Upper lobe of left lung (tissue), 6 donors: ENCODE results near the gene DTX1. TPM values are rescaled to one million over a fixed set of nuclear protein-coding genes. Genes with fewer than 3 reads are reported as not detected.
A peak's percentile ranks its signal among the peaks of the same experiment; 100 is the strongest.

Experiments used
- ATAC-seq, 2 donors: fragments of 200-7000 bp; cut with Tn5 transposase; one replicate each; pipeline ENCODE4 v1.9.1; 2022; ENCODE audit warnings: mild to moderate bottlenecking in 2 of 2, moderate library complexity in 2 of 2; ENCODE audit not compliant: low FRiP score in 2 of 2
- DNase-seq, 2 donors: peaks; one replicate each; pipeline ENCODE4 v3.0.0-alpha.2; 2019 to 2020
- H3K27ac ChIP-seq, 4 donors: fragments of 200-600 bp; sonication (generic); one replicate each; pipeline ENCODE4 v1.5.1; 2016 to 2019
- H3K27me3 ChIP-seq, 4 donors: fragments of 200-600 bp; sonication (generic); one replicate each; pipeline ENCODE4 v1.5.1; 2017 to 2019
- H3K36me3 ChIP-seq, 4 donors: fragments of 200-600 bp; sonication (generic); one replicate each; pipeline ENCODE4 v1.5.1; 2016 to 2019
- H3K4me1 ChIP-seq, 4 donors: fragments of 200-600 bp; sonication (generic); one replicate each; pipeline ENCODE4 v1.5.1; 2018 to 2019
- H3K4me3 ChIP-seq, 4 donors: fragments of 200-600 bp; sonication (generic); one replicate each; pipeline ENCODE4 v1.5.1; 2017 to 2019; ENCODE audit warnings: mild to moderate bottlenecking in 2 of 4, moderate library complexity in 1 of 4
- H3K9me3 ChIP-seq, 4 donors: fragments of 200-600 bp; sonication (generic); one replicate each; pipeline ENCODE4 v1.5.1; 2018 to 2019
- EP300 ChIP-seq, 4 donors: sonication (generic); formaldehyde crosslinking; IDR thresholded peaks; one replicate each; pipeline ENCODE4 v1.5.1; 2017; ENCODE audit warnings: antibody characterized with exemption in 4 of 4, control low read depth in 2 of 4
- POLR2A ChIP-seq, 4 donors: fragments of 450-650 bp; IDR thresholded peaks; one replicate each; pipeline ENCODE4 v1.5.1; 2016 to 2017; ENCODE audit warnings: antibody characterized with exemption in 4 of 4, mild to moderate bottlenecking in 2 of 4
- POLR2AphosphoS5 ChIP-seq, 2 donors: sonication (generic); formaldehyde crosslinking; IDR thresholded peaks; one replicate each; pipeline ENCODE4 v1.5.1; 2017; ENCODE audit warnings: antibody characterized with exemption in 2 of 2
- WGBS, 2 donors: methylation state at CpG; one replicate each; pipeline ENCODE4 v1.1.5; 2017 to 2018; 5-methylcytosine and 5-hydroxymethylcytosine counted together
- total RNA-seq, 6 donors: library from RNA; depleted of rRNA in 4 of 6; stranded (reverse); fragments of >200 nt in 4 of 6; gene quantifications; one replicate each; pipeline versions ENCODE4 v1.1.0 to v1.2.1, GENCODE V29; 2016 to 2021
- TF ChIP-seq, protein P1 (sequence below), 6 experiments: fragments of 450-650 bp in 4 of 6; fragments of 200-600 bp in 2 of 6; sonication (generic) in 2 of 6; IDR thresholded peaks; one replicate each; pipeline ENCODE4 v1.5.1; 2016 to 2019; ENCODE audit warnings: antibody characterized with exemption in 6 of 6
- donor health status: DM: no; HTN: no; CAD: no; lungs with moderate emphysema.
- donor health status: DM: no; HTN: yes; CAD: no; lungs with severe emphysema.

Gene DTX1
- total RNA-seq, 6 donors from 2014 or later = under 0.01 to 7.0 (median 3.6) TPM

DNA sequence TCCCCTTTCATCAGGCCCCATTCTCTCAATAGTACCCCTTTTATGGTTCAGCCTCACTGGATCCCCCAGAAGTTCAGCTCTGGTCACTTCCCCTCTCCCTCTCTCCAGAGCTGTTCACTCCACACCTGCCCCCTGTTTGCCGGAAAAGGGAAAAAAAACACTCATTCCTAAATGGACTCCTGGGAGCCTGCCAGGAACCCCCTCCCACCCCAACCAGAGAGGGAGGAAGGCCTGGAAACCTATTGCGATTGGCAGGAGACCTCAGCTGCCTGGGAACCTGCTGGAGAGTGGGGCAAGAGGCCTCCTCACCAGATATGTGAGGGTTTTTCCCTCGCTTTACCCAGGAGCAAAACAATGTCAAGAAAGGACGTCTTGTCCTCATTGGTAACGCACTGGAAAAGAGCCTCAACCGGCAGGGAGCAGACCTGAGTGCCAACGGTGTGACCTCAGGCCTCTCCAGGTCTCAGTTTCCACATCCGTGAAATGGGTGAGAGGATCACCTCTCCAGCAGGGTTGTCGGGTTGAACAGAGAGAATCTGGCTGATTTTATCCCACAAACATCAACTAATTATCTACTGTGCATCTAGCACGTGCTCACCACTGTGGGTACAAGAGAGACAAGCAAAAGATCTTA lies 4.6 kb downstream of the DTX1 start:
- H3K4me3 ChIP-seq = no peak overlapping the region
- DNase-seq (no peak), ATAC-seq (no peak)
- peaks cover 0 to 25% (median 11%) of the 10 kb centered on the region in 4 donors for H3K27me3 ChIP-seq
- peaks cover 8 to 16% (median 13%) of the 10 kb centered on the region in 4 donors for H3K4me1 ChIP-seq
- no peak overlapping the region for H3K27ac ChIP-seq
- TF ChIP-seq POLR2AphosphoS5 (IDR thresholded peaks at IDR 0.05) (no peak), EP300 (IDR thresholded peaks at IDR 0.05) (no peak), POLR2A (IDR thresholded peaks at IDR 0.05) (no peak)
- TF ChIP-seq, protein P1, sequence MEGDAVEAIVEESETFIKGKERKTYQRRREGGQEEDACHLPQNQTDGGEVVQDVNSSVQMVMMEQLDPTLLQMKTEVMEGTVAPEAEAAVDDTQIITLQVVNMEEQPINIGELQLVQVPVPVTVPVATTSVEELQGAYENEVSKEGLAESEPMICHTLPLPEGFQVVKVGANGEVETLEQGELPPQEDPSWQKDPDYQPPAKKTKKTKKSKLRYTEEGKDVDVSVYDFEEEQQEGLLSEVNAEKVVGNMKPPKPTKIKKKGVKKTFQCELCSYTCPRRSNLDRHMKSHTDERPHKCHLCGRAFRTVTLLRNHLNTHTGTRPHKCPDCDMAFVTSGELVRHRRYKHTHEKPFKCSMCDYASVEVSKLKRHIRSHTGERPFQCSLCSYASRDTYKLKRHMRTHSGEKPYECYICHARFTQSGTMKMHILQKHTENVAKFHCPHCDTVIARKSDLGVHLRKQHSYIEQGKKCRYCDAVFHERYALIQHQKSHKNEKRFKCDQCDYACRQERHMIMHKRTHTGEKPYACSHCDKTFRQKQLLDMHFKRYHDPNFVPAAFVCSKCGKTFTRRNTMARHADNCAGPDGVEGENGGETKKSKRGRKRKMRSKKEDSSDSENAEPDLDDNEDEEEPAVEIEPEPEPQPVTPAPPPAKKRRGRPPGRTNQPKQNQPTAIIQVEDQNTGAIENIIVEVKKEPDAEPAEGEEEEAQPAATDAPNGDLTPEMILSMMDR (IDR thresholded peaks at IDR 0.05) = no peak
- no peaks in the 10 kb centered on the region for H3K9me3 ChIP-seq
- no peaks in the 10 kb centered on the region for H3K36me3 ChIP-seq
- 62 to 67% methylated on average over 10 of the region's 10 CpGs for WGBS, 2 donors

DNA sequence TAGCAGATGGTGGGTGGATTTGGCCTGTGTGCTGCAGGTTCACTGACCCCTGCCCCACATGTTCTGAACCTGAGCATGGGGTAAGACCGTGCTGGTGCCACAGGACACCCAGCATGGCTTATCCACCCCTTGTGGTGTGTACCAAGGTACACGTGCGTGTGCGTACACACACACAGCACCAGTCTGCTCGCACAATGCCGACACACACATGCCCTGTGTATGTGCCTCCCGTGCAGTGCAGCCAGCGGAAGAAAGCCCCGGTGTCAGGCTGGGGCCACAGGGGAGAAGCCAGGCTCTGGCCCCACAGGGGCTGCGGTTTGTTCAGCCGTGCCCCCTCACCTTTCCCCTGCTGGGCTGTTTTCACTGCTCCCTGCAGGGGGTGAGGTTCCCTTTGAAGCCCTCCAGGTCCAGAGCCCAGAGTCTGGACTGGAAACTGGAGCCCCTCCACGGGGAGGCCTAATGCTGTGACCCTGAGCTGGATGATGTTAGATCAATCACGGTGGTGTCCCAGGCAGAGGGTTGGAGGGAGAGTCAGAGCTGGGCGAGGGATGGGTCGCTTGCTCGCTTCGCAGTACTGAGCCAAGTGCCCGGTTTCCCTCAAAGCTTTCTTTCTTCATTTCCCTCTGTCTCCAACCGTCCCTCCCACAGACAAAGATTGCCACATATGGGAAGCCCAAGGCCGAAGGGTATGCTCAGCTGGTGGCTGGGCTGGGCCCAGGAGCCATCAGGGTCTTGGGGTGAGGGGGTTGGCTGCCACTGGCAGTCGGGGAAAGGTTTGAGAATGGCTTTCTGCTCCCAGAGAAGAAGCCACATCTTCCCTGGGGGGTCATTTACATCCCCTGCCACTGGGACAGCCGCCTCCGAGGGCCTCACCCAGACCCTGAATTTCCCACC lies 6.2 kb downstream of the DTX1 start:
- ATAC-seq = peak in 1 of 2 donors; percentile 3
- TF ChIP-seq POLR2AphosphoS5 (IDR thresholded peaks at IDR 0.05) = no peak
- no peak for TF ChIP-seq EP300 (IDR thresholded peaks at IDR 0.05)
- TF ChIP-seq, protein P1 (IDR thresholded peaks at IDR 0.05) = no peak
- no peak for TF ChIP-seq POLR2A (IDR thresholded peaks at IDR 0.05)
- H3K4me1 ChIP-seq = peaks cover 0 to under 1% (median 0%) of the 10 kb centered on the region in 4 donors
- DNase-seq = peak in 1 of 2 donors; percentile 49
- peaks cover 0 to 10% (median 1%) of the 10 kb centered on the region in 4 donors for H3K27me3 ChIP-seq
- H3K27ac ChIP-seq = no peak overlapping the region
- no peaks in the 10 kb centered on the region for H3K9me3 ChIP-seq
- 58 to 66% methylated on average over 18 to 20 of the region's 23 CpGs for WGBS, 2 donors
- no peak overlapping the region for H3K4me3 ChIP-seq
- H3K36me3 ChIP-seq = no peaks in the 10 kb centered on the region

DNA sequence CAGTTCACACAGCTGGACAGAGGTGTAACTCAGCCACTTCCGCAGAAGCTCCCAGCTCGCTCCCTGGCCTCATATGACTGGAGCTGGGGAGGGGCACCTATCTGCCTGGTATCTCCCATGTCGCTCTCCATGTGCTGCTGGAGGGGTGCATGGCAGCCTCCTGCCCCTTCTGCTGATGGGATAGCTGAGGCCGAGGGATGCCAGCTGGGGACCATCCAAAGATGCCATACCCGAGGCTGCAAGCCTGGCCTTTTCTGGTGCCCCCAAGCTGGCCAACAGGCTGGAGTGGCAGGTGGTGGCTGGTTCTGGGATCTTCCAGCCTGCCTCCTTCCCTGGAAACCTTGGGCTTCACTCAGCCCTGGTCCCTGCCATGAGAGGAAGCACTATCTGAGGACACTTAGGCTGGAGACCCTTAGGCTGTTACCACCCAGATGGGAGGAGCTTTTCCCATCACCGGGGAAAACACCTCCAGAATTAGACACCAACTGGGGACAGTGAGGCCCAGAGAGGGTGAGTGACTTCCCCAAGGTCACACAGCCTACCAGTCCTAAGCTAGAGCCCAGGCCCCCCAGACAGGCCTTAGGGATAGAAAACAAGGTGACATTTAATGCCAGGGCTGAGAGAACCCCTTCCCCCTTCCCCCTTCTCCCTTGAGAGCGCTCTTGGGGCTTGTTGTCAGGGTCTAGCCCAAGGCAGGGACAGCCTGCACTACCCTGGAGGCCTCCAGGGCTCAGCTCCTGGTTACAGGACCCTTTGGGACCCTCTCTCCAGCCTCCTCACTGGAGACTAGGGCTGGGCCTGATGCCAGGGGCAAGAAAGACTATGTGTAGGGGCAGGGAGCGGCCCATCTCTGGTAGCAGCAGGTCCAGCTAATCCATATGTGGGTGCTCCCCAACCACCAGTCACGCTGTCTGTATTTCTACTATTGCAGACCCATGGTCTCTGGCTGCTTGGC lies 7.1 kb downstream of the DTX1 start:
- Histone ChIP-seq H3K4me1 (no peaks in the 10 kb centered on the region), H3K27me3 (peaks cover 0 to 4% (median 1%) of the 10 kb centered on the region in 4 donors), H3K27ac (no peak overlapping the region), H3K36me3 (no peaks in the 10 kb centered on the region), H3K9me3 (no peaks in the 10 kb centered on the region), H3K4me3 (no peak overlapping the region)
- TF ChIP-seq EP300 (IDR thresholded peaks at IDR 0.05) (no peak), POLR2A (IDR thresholded peaks at IDR 0.05) (no peak), POLR2AphosphoS5 (IDR thresholded peaks at IDR 0.05) (no peak)
- TF ChIP-seq, protein P1 (IDR thresholded peaks at IDR 0.05) = no peak
- 82 to 83% methylated on average over 7 to 9 of the region's 9 CpGs for WGBS, 2 donors
- DNase-seq = no peak
- ATAC-seq = no peak

DNA sequence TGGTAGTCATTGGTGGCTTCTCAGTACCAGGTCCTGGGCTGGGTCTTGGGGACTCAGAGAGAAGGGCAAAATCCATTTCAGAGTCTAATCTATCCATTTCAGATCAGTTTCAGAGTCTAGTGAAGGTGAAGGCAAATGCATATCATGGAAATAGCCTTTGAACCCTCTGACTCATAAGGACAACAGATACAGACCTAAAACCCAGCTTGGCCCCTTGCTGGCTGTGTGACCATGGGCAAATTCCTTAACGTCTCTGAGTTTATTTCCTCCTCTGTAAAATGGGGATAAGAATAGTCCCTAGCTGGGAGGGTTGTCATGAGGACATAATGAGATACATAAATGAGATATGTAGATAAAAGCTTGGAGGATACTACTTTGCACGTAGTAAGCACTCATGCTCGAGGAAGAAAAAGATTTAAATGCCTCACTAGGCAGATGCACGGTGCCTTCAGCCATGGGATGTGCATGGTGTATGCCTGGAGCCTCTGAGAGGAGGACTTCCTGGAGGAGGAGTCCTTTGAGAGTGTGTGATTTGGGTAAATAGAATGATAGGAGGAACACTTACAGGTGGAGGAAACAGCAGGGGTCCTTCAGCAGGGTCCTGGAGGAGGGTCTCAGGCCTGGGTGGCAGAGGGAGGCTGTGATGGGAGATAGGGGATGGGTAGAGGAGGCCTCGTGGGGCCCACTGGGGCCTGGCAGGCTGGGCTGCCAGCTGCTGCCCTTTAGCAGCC lies 8.0 kb downstream of the DTX1 start:
- Histone ChIP-seq H3K27me3 (peaks cover 0 to 4% (median 1%) of the 10 kb centered on the region in 4 donors), H3K4me3 (no peak overlapping the region), H3K4me1 (peaks cover 0 to 4% (median 0%) of the 10 kb centered on the region in 4 donors), H3K36me3 (no peaks in the 10 kb centered on the region), H3K27ac (no peak overlapping the region), H3K9me3 (no peaks in the 10 kb centered on the region)
- ATAC-seq (no peak), DNase-seq (no peak)
- no peak for TF ChIP-seq EP300 (IDR thresholded peaks at IDR 0.05)
- no peak for TF ChIP-seq POLR2AphosphoS5 (IDR thresholded peaks at IDR 0.05)
- TF ChIP-seq, protein P1 (IDR thresholded peaks at IDR 0.05) = no peak
- TF ChIP-seq POLR2A (IDR thresholded peaks at IDR 0.05) = no peak
- whole genome bisulfite sequencing, 2 donors = 57 to 66% methylated on average over 5 of the region's 5 CpGs
